Fibroblast of skin of left biceps (primary cell): Measurements from ENCODE around the gene SPPL2C.

Source experiments
- DNase-seq, 2 experiments: peaks; one replicate each; pipeline ENCODE4 v3.0.0-alpha.2; 2013; ENCODE audit warnings: low read depth in 2 of 2

Gene SPPL2C

DNA sequence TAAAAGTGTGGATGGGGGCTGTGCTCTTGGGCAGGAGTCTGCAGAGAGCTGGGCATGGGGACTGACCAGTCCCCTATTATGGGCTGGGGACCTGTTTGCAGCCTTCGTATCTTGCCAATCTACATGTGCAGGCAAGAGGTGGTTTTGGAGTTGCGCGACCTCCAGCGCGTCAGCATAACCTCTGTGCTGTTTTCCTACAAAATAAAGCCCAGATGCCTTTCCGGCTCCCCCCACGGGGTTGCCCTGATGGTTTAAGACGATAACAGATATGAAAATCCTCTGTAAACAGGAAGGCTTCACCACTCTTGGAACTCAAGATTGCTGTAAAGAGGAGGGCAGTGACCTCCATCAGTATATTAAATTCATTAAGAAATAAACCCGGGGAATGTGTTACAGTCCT is 16.5 kb upstream of the SPPL2C start:
- no peak for DNase-seq

DNA sequence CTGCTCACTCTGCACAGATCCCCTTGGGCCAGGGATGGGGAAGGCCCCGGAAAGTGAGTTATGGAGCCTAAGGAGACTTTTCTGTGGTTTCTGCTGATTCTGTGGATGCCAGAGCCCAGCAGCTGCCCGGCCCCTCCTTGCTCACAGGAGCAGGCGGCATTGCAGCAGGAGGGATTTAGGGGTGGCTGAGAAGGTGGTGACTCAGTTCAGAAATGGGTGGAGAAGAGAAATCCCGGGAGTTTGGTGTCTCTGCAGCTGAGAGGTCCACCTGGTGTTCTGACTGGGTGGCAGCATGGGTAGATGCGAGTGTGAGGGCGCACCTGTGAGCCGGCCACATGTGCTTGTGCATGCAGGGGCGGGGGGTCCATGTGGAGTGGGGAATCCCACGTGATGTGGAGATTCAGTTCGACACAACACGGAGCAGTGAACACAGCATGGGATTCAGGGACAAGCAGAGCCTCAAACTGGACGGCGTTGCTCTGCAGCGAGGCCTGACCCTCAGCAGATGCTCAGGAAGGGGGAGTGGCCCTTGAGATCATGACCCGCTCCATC is 16.0 kb upstream of the SPPL2C start:
- no peak for DNase-seq

DNA sequence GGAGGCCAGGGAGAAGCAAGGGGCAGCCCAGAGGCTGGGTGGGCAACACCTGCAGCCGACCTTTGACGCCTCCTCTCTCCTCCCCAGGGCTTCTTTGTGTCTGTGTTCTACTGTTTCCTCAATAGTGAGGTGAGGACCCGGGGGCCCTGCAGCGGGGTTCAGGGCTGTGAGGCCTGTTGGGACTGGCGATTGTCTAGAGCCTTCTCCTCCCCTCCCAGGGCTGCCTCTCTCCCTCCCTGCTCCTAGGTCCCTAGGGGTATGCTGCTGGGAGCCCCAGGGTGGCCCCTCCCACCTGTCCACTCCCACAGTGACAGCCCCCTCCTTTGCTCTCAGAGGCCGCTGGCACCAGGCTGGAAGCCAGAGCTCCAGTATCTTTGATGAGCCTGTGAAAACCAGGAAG is 10.8 kb upstream of the SPPL2C start:
- no peak for DNase-seq

DNA sequence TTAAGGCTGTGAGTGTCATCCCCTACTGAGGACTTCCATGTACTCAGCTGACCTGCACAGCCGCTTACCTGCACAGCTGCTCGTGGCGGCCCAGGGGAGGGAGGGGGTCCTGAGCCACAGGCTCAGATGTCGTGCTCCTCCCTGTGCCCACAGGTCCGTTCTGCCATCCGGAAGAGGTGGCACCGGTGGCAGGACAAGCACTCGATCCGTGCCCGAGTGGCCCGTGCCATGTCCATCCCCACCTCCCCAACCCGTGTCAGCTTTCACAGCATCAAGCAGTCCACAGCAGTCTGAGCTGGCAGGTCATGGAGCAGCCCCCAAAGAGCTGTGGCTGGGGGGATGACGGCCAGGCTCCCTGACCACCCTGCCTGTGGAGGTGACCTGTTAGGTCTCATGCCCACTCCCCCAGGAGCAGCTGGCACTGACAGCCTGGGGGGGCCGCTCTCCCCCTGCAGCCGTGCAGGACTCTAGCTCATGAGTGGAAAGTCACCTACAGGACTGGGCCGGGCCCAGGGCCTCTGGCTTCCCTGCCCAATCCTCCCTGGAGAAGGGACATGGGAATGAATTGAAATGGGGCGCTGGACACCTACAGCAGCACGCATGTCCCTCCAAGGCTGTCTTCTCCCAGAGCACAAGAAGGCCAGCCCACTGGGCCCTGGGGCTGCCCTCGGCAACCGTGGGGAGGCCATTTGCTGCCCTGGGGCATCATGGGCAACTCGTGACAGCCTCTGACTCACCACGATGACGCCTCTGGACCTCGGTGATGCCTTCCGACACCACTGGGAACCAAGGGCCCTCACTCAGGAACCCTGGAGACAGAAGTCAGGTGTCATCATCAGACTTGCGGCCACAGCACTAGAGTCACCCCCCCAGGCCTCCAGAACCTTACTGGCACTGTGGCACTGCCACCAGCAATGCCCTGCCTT is 9.9 kb upstream of the SPPL2C start:
- DNase-seq = no peak

DNA sequence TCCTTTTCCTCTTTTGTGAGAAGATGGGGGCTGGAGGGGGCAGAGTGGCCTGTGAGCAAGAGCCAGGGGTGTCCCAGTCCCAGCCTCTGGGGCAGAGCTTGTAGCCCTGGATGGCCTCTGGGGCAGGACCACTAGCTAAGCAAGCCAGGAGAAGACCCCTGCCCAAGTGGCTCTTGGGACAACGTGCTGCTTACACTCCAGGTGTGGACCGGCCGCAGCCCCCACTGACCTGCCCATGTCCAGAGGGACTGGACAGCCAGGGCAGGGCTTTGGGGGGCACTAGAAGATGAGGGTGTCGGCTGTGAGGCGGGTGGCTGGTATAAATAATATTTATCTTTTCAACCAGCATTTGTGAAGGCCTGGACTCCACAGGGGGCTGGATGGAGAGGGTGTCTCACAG is 9.2 kb upstream of the SPPL2C start:
- DNase-seq = no peak

DNA sequence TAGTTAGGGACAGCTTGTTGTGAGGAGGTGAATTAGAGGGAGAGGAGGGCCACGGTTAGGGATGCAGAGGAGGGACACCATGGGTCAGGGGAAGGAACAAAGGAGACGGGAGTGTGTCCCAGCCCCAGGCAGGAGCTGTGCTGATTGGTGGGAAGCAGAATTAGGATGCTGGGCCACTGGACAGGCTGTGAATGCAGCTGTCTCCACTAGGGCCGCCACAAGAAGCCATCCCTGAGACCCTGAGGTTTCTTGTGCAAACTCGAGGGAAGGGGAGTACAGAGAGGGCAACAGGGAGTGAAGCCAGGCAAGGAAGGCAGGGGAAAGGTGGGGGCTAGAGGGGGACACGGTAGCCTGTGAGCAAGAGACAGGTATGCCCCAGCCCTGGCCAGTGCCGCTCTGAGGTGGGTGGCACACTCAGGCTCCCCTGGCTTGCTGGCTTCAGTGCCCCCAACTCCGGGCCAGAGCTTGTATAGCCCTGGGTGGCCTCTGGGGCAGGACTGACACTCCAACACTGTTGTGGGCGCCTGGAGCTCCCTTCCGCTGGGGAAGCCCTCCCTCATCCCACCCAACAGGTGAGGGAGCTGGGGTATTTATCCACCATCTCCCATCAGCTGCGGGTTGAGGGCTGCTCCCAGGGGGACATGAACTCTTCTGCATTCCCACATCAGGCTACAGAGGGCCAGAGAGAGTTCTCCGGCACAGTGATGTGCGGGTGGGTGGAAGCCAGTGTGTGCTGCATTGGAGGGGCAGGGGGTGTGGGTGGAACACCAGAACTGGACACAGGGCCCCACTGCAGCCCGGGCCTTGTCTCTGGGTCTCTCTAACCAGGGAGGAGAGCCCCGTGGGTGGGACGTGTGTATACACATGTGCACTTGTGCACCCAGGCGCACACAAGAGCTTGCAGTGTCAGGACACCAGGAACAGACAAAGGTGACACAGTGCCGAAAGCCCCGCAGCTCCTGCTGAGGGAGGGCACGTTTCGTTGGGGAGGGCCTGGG is 8.3 kb upstream of the SPPL2C start:
- DNase-seq = no peak

DNA sequence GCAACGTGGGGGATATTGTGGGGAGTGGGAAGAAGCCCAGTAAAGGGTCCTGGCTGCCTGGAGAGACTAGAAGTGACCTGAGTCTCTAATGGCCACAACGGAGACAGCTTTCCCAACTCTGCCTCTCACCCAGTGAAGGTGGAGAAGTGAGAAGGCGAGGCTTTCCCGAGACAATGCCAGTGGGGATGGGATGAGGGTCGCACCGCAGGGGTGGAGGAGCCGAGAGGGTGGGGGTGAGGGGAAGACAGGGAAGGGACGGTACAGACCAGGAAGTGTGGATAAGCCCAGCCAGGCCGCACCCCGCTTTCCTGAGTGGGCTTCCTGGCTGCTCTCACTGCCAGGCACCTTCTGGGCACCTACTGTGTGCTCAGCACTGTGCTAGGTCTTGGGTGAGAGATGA is 7.5 kb upstream of the SPPL2C start:
- DNase-seq = no peak

DNA sequence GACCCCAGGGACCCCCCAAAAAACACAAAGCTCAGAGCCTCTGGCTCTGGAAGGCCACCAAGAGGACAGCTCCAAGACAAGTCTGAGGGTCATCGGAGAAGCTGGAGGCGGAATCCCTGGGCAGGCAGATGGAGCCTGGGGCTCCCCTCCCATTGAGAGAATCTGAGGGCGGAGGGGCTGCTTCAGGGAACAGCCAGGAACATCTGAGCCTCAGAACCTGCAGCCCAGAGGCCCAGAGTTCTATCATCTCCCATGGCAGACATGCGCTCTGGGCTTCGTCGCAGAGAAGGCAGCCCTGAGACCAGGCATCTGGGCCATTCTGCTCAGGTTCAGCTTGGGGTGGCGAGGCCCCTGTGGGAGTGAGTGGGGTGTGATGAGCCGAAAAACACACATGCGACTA is 7.1 kb upstream of the SPPL2C start:
- no peak for DNase-seq

DNA sequence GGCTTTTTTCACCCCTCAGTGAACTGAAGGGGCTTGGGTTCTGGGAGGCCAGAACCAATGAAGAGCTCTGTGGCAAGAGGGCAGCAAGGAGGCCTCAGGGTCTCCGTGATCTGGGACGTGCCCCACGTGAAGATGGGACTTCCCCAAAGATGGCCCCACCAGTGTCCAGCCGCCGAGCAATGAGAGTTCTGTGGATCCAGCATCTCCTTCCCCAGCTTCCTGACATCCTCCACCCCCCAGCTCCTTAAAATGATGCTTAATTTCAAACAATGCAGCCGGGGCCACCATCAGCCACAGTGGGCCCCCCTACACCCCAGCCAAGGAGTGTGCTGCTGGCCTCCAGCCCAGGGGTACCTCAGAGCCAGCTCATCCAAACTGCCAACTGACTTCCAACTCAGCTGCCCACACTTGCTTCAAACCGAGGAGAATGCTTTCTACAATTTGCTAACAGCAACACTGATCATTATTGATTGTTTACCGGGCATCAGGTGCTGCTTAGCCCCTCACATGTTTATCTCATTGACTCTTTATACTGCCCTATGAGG is 5.9 kb upstream of the SPPL2C start:
- no peak for DNase-seq

DNA sequence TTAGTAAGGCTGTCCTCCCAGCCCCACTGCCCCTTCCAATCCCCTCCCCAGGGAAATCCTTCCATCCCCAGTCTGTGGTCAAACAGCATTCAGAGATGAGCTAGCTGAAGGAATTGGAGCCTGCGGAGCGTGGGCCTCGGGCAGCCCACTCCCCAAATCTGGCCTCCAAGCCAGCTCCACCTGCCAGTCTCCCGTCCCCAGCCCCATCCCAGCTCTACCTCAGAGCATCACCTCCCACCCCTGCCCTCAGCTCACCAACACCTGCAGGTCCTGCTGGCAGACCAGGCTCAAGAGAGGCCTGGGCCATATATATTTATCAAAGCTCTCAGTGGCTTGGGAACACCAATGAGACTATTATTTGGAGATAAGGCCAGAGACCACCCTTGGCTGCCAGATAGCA is 5.2 kb upstream of the SPPL2C start:
- no peak for DNase-seq

DNA sequence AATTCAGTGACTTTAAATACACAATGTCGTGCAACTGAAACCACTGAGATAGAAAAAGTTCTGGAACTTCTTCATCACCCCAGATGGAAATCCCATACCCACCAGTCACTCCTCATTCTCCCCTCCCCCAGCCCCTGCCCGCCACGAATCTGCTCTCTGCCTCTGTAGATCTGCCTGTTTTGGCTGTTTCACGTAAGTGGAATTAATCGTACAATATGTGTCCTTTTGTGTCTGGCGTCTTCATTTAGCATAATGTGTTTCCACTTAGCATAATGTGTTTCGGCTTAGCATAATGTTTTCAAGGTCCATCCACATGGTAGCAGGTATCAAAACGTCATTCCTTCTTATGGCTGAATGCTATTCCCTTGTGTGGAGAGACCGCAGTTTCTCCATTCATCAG is 3.5 kb upstream of the SPPL2C start:
- no peak for DNase-seq

DNA sequence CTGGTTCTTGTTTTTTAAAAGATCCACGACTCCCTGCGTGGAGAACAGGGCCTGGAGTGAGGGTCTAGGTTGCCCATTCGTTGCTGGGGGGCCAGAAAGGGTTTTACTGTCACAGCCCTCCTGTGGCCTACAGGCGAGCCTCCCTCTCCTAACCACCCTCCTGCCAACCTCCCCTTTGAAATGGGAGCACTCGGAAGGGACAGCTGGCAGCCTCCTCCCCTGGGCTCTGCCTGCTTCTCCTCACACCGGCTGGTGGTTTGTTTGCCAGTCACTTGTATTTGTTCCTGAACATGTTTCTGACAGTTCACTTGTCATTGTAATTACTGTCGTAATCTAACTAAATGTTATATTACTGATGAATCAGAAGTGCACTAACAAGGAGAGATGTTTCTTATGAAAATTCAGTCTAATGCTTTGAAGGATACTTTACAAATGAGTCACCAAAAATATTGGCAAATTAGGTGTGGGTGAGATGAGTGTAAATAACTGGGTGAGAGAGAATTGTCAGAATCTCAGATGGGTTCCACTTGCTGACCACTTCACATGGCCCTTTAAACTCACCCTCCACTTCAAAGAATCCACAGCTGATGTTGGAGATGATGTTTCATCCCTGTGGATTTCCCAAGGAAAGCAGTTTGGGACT is 2.7 kb upstream of the SPPL2C start:
- no peak for DNase-seq

DNA sequence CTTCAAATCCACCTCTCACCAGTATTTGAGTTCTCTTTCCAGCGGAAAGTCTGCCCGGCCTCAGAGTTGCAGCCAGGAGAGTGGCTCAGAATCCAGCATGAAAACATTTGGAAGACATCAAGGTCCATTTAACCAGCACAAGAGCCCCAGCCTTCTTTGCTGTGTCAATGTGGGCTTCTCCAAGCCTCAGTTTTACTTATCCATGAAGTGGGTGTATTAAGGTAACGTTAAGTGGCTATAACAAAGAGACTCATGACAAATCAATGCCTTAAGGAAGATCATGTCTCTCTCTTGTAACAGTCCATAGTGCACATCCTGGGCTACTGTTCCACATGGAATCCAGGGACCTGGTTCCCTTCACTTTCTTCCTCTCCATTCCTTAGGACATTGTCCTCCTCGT is 959 bp upstream of the SPPL2C start:
- DNase-seq = no peak

DNA sequence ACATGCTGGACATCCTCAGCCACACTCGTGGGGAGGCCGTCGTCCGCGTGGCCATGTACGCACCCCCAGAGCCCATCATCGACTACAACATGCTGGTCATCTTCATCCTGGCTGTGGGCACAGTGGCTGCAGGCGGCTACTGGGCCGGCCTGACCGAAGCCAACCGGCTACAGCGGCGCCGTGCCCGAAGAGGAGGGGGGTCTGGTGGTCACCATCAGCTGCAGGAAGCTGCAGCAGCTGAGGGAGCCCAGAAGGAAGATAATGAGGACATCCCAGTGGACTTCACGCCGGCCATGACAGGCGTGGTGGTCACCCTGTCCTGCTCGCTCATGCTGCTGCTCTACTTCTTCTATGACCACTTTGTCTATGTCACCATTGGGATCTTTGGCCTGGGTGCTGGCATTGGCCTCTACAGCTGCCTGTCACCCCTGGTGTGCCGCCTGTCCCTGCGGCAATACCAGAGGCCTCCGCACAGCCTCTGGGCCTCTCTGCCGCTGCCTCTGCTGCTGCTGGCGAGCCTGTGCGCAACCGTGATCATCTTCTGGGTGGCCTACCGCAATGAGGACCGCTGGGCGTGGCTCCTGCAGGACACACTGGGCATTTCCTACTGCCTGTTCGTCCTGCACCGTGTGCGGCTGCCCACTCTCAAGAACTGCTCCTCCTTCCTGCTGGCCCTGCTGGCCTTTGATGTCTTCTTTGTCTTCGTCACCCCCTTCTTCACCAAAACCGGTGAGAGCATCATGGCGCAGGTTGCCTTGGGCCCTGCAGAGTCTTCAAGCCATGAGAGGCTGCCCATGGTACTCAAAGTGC is 900 bp downstream of the SPPL2C start:
- no peak for DNase-seq

DNA sequence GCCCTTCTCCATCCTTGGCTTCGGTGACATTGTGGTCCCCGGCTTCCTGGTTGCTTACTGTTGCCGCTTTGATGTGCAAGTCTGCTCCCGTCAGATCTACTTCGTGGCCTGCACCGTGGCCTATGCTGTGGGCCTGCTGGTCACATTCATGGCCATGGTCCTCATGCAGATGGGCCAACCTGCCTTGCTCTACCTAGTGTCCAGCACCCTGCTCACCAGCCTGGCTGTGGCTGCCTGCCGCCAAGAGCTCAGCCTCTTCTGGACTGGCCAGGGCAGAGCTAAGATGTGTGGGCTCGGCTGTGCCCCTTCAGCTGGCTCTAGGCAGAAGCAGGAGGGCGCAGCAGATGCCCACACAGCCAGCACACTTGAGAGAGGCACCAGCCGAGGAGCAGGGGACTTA is 1.5 kb downstream of the SPPL2C start:
- no peak for DNase-seq

DNA sequence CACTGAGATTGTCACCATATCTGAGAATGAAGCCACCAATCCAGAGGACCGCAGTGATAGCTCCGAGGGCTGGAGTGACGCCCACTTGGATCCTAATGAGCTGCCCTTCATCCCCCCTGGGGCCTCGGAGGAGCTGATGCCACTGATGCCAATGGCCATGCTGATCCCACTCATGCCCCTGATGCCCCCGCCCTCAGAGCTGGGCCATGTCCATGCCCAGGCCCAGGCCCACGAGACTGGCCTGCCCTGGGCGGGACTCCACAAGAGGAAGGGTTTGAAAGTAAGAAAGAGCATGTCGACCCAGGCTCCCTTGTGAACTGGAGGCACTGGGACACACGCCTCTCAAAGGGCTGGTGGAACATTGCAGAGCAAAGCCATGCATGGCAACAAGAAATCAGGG is 2.0 kb downstream of the SPPL2C start:
- DNase-seq = no peak

DNA sequence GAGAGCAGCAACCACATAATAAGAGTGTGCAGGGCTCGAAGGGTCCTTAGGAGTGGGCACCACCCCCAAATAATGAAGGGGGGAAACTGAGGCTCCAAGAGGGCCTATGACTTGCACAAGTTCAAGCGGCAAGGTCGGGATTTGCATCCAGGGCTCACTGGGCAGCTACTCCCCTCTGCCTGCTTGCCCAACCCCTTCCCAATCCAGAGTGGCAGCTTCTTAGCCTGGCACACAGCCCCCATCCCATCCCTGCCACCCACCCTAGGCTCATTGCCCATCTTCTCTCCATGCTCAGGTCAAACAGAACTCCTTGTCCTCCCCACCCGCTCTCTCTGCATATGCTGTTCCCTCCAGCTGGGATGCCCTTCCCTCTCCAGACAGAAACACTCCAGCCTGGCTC is 2.4 kb downstream of the SPPL2C start:
- DNase-seq = no peak

DNA sequence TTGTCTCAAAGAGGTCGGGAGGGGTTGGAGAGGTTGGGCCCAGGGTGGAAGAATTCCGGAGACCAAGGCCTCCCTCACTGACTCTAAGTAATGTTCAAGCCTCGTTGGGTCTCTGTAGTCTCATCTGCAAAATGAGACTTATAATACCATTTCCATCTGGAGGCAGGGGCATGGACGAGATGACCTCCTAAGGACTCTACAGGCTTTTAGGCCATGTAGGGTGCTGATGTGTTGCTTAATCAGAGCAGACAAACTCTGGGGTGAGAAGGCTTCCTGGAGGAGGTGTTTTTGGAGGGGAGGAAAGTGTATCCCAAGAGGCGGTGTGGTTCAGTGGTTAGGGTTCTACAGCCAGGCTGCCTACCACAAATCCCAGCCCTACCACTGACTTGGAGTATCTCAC is 3.1 kb downstream of the SPPL2C start:
- DNase-seq = no peak

DNA sequence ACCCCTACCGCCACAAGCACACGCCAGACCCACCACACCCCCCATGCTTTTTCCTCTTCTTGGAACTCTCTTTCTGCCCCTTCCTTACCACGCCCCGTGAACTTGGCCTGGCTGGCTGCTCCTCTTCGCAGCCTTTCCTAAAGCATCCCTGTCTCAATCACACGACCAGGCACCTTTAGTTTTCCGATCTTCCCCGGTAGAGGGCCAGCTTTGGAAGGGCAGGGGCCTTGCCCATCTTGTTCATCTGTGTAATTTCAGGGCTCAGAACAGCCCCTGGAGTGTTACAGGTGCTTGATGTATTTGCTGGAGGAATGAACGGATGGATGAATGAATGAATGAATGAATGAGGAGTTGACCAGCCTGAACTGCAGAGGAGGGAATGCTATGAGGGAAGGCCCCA is 3.7 kb downstream of the SPPL2C start:
- DNase-seq = no peak

DNA sequence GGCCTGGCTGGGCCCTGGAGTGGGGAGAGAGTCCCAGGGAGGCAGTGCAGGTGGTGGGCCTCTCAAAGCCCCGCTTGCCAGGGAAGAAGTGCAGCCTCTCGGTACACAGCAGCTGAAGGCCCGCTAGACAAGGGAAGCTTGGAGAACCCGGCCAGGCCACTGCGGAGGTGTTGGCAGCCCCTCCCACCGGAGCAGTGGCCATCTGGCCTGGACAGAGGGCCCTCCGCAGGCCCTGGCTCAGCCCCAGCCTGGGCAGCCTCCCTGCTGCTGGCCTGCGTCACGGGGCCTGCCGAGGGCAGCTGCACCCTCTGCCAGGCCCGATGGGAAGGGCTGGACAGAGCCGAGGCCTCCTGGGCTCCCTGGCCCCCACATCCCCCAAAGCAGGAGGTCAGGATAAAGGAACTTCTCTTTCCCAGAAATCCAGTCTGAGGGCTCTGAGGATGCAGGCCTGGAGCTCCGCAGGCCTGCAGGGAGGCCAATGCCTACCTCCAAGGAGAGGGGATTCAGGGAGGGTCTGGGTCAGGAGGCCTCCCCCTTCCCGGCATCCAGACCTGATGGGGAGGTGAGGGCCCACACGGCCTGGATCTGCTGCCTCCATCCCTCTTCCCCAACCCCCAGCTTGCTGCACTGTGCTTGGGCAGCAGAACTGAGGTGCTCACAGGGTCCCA is 4.3 kb downstream of the SPPL2C start:
- no peak for DNase-seq
